NCI-H774 (cell line): Measurements from ENCODE around the gene GALNT3.

Source experiments
- DNase-seq: peaks from one replicate; lab custom pipeline; 2025; lab: John Stamatoyannopoulos, UW

The GALNT3 gene

DNA sequence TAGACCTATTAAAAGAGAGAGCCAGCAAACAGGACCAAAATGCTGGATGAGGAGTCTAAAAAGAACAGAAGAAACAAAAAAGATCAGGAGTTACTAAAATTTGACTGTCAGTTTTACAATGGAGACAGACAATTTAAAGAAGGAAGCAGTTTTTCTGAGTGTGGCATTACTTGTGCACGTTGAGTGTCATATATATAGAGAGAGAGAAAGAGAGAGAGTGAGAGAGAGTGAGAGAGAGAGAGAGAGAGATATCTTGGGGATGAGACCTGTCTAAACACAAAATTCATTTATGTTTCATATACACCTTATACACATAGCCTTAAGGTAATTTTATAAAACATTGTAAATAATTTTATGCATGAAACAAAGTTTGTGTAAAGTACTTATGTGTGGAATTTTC is 2.1 kb upstream of the GALNT3 start:
- DNase-seq, result no peak

DNA sequence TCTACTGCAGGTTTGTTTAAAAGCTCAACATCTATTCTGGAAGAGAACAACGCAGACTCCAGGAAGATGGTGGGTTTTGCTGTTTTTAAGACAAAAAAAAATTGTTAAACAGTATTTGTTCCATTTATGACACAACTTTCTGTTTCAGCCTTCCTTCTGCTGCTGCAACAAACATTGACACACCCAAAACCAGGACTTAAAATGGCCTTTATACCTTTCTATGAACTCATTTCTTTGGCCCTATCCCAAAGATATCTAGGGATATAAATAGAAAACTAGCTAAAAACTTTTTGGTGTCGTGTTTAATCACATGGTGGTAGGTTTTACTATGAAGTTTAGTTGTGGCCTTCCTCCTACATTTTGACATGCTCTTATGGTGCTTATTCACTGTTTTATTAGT is 964 bp upstream of the GALNT3 start:
- no peak for DNase-seq

DNA sequence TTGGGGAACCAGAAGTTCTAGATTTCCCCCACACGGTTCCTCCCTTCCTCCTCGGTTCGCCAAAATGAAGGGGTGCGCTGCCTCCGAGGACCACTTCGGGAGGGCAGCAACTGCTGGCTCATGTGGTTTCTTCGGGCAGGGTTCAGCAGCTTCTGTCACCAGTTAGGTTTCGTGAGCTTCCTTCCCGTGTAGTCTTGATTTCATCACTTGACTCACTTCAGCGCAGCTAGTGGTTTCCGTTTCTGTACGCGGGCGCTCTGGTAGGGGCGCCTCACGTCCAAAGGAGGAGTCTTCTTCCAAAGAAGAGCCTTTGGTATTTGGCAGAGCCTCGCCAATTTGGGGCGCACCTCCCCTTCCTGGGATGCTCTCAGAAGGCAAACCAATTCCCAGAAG is 485 bp upstream of the GALNT3 start:
- peak; percentile 39 for DNase-seq

DNA sequence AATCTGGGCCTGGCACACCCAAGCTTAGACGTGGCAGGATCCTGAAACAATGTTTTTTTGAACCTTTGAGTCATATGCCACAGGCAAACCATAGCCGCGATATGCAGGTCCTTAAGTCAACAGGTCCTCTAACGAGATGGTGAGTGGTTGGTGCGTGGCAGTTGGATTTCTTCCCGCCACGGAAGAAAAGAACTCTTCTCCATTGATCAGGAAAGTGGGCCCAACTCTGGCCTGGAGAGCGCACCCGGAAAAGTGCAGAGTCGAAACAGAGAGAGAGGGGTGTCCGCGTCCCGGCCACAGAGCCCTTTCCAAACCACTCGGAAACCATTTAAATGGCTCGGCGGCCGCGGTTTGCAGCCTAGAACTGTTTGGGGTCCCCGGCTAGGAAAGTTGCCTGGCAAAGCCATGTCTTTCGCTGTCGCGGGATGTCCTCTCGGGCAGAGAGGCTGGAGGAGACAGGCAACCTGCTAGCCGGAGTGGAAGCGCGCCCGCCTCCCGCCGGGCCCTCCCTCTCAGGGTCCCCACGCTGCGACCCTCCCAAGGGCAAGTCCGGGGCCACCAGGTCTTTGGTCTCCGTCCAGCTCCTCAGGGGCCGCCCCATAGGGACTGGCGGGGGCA is 777 bp downstream of the GALNT3 start:
- peak; percentile 13 for DNase-seq

DNA sequence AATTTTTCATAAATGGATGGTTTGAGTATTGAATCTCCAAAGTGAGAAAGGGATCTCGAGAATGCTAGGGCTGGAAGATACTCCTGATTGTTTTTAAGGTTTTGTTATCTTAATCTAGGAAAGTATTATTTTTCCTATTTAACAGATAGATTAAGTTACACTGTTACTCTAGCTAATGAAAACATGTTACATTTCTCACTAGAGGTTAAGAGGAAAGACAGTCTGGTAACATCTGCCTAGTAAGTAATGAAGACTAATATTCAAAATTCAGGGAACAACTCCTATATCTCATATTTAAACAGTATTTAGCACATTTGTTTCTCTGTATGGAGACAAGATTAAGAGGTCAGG is 2.0 kb downstream of the GALNT3 start:
- no peak for DNase-seq

DNA sequence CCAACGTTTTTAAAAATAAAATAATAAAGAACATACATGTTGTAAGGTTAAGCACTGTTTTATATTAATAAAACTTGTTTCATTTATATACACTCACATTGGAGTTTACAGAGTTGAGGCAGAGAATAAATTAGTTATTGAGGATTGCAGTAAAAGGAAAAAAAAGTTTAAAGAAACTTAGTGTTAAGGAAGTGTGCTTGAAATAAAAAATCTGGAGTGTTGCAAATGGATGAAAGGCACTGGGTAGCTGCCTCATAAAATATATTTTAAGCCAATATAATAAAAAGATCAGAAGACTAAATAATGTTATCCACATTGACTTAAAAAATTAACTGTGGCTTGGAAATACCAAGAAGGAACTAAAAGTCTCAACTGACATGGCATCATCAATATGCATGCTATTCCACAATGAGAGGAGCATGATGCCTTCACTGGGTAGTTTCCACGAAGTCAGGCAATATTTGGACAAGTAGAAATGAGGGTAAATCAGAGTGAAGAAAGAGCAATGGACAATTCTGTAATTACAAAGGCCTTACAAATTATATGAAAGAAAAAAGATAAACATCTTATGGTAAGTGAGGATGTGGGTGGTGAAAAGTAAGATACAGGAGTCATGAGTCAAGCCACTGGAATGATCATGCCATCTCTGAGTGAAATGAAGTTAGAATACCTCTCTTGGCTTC is 2.5 kb downstream of the GALNT3 start:
- DNase-seq, result no peak

DNA sequence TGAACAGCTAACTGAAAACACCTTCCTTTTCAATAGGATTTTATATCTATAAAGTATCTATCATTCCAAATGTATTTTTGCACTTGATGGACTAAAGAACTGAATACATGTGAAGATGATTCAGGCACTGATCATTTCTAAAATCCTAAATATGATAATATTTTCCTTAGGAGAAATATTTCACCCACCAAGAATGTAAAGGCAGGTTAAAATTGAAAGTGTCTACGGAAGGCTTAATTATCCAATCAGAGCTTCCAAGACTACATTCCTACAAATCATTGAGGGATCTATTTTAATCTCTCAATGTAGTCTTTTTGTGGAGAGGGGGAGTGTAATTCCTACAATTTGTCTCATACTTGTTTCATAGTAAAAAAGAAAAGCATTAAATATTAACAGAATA is 3.6 kb downstream of the GALNT3 start:
- no peak for DNase-seq

DNA sequence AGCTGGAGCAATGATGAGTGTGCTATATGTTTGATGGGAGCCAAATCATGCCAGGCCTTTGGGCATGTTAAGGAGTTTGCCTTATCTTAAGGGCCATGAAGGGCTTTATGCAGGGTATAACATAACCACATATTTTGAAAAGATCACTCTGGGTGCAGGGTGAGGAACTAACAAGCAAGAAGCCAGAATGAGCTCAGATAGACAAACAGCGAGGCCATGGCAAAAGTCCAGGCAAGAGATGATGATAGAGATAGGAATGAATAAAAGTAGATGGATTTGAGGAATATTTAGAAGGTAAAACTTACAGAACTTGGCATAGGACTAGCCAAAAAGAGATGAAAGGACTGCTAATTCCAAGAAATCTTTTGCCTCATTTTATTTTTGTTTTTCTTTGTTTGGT is 6.7 kb downstream of the GALNT3 start:
- no peak for DNase-seq

DNA sequence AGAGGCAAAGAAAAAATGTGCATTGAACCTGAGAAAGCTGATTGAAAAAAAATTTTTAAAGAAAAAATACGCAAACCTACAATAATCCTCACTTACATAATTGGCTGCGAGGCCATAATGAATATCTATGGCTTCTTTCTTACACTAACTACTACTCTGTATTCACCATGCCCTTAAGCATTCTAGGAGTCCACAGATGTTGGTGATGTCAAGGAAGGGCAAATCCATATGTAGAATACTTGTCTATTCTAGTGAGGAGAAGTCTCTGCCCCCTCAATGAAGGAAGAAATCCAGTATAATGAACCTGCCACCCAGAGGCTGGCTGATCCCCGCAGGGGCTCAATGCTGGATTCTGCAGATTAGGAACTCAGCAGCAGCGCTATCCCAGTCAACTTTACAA is 14.3 kb downstream of the GALNT3 start:
- DNase-seq, result no peak

DNA sequence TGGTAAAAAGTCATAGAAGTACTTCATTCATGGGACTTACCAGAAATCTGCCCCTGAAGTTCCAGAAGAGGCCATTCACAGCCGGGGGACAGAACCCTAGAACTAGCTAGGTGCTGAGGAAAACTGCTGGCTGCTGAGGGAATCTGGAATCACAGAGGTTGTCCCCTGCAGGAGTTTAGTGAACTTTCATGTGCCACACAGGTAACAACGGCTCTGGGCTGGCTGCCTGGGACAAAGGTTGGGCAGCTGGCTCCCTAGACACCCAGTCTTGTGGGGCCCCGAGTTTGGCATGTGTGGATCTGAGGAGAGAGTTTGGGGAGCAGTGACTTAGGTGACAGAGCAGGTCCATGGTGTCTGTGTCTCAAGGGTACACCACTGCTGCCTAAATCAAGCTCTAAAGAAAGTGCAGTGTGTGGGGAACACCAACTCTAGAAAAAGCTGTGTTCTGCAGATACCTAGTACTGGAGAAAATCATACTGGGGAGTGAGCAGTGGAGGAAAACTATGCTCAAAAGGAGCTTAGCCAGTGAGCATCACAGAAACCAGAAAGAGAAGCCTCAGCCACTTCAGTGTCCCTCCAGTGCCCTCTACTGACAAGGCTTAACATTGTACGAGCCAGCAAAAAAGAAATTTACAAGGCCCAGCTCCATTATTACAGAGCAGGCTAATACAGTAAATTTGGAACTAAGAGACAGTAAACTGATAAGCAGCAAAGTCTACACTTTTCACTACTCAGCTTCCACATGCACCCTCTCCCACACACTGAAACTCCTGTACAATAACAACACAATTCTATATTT is 15.2 kb downstream of the GALNT3 start:
- no peak for DNase-seq

DNA sequence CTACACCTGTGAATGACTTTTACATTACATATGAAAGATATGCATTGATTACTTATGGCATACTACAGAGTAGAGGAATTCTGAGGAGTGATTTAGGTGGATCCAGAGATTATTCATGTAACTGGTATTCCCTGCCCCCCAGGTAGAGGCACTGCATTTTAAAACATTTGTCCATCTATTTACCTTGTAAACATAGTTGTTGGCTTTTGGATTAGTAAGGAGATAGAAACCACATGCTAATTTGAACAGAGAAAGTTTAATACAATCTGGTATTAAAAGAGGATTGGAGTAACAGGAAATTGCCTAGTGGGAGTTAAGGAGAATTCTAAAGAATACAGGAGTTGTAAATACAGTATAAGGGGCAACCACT is 15.9 kb downstream of the GALNT3 start:
- DNase-seq, result no peak

DNA sequence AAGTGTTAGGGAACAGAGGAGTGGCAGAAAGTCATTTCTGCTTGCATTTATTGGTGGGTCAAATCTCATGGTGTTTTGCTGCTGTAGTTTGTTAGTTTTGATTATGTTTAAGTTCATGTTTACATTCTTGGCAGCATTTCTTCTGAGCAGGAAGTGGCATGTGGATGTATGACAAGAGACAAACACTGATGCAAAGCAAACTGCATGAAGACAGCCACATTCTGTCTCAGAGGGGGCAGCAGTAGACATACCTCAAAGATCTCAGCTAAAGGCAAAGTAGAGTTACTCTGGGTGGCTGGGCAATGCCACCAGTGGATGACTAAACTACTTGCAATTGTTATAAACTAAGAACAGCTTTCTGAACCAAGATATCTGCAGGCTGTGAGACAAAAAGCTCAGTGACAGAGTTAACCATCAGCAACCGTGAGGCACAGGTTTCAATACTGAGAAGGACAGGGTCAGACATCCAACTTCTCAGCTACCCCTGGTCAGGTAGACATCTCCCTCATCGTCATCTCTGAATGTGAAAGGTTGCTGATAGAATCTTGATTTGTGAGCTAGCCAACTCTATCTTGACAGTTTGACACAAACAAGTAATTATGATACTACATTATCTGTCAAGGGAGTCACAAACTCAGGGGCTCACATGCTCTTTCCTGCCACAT is 16.4 kb downstream of the GALNT3 start:
- no peak for DNase-seq

DNA sequence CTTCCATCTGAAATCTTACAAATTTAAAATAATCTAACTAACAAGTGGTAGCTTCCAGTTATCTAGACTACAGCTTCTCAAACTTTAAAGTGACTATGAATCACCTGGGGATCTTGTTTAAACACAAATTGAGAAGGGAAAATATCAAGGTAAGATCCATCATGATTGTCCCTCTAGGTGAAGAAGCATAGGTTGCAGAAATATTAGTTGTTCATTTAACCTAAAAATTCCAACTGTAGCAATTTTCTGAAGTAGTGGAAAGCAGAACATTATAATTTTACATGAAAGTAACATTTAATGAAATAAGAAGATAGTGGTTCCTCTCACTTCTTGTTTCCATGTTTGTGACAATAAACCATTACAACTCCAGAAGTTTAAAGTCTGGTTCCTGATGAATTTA is 17.3 kb downstream of the GALNT3 start:
- DNase-seq, result no peak

DNA sequence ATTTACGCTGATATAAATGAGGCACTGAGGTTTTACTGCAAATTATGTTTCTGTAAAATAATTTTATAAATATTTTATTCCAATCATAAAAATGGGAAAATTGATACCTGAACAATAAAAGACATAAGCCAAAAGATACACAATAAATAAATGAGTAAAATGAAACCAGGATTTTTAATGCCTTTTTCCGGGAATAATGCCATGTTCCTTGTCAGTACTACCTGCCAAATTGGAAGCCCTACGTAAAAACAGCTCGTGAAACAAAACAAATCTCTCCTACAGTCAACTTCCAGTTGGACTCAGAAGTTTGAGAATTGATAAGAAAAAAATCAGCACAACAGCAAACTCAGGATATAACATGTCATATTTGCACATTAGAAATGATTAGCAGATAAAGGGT is 18.0 kb downstream of the GALNT3 start:
- DNase-seq, result no peak

DNA sequence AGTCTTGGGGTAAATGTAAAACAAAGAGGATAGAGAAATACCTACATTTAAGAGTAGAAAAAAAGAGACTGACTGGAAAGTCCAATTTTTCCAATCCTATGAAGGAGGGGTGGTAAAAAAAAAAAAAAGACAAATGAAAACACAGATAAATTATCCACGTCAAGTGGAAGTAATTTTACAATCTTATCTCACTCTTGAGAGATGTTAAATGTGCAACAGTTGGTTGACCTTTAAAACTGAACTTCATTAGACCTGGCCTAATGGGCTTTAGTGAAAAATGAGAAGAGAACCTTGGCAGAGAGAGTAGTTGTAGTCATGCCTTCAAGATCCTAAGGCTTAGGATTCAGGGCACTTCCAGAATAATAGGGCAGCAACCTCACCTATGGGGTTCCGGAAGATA is 20.4 kb downstream of the GALNT3 start:
- no peak for DNase-seq

DNA sequence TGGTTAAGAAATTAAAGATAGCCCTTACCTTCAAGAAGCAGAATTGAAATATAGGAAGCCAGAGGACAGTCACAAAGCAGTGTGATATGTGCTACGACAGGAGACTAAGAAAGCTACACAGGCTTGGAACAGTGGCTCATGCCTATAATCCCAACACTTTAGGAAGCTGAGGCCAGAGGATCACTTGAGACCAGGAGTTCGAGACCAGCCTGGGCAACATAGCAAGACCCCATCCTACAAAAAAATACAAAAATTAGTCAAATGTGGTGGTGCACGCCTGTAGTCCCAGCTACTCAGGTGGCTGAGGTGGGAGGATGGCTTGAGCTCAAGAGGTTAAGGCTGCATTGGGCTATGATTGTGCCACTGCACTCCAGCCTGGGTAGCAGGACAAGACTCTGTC is 21.9 kb downstream of the GALNT3 start:
- no peak for DNase-seq

DNA sequence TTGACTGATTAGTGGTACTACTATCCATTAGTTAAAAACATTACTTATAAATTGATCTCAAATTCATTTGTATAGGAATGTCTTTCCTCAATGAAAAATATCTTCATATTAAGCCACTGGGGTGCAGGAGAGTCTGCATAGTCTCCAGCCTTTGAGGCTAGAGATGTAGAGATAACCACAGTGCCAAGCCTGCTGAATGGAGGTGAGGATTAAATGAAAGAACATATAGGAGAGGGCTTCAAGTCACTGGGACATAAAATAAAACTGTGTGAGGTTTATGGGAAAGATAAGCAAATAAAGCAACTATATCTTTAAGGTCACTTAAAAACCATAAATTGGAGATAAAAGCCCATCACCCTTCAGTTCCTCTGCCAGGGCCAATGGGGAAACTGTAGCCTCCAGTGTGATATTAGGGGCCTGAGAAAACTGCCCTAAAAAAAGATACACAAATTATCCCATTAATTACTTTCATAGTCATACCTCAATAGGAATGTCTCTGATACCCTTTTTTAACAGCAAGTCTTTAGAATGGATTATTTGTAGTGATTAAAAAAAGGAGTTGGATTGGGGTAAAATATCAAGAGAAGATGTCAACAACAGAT is 27.6 kb downstream of the GALNT3 start:
- DNase-seq, result no peak

DNA sequence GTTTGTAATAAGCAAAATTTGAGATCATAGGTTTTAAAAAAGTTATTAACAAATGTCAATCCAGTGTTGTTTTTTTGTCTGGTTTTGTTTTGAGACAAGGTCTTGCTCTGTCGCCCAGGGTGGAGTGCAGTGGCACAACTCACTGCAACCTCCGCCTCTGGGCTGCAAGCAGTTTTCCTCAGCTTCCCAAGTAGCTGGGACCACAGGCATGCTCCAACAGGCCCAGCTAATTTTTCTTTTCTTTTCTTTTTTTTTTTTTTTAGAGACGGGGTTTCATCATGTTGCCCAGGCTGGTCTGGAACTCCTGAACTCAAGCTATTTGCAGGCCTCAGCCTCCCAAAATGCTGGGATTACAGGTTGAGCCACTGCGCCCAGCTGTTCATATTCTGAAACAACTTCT is 31.3 kb downstream of the GALNT3 start:
- no peak for DNase-seq

DNA sequence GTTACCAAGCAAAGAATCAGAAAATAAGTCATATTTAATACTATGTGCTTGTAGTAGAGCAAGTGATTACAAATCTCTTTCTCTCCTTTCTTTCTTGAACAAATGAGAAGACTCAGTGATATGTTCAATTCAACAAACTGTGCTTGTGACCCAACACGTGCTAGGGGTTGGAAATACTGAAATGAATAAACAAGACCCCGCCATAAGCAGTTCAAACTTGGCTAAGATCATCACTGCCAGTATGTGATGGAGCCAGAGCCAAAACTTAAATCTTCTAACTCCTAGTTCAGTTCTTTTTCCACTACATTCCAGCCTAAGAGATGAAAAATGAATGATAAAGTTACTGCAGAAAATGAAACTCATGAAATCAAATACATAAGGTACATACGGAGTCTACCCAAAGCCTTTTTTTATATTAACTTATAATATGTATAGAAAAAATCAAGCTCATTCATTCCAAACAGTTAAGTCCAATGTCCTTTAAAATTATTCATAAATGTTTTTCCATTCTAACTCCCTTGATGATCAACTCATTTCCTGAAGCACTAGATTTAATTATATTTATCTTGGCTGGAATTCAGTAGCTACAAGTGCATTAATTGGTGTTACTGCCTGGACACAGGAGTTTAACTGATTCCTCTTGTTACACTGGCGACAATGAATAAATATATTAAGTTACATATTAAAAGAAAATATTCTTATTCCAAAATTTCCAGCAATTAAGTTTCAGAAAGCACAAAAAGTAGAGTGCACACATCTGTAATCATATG is 36.0 kb downstream of the GALNT3 start:
- DNase-seq, result peak; percentile 74

DNA sequence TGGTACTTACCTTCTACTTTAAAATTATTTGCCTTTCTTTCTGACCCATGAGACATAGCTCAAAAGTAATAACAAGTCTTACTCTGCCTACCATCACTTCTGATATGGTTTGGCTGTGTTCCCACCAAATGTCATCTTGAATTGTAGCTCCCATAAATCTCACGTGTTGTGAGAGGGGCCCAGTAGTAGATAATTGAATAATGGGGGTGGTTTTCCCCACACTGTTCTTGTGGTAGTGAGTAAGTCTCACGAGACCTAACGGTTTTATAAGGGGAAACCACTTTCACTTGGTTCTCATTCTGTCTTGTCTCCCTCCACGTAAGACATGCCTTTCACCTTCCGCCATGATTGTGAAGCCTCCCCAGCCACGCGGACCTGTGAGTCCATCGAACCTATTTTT is 47.5 kb downstream of the GALNT3 start:
- DNase-seq, result no peak

DNA sequence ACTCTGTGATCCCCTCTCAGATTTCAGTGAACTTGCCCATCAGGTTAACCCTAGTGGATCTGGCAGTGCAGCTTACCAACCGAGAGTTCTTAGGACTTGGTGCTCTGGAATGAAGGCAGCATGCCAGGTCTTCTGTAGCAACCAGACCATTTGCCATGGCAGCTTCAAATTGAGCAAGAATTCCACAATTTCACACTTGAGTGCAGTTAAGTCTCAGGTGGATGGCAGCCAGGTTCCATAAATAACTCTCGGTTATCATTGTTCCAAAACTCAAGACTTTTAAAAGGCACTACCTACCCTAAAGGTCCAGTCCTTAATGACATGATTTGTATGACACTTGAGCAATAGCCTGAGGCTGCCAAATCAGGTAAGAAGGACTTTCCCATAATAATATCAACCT is 48.1 kb downstream of the GALNT3 start:
- no peak for DNase-seq

DNA sequence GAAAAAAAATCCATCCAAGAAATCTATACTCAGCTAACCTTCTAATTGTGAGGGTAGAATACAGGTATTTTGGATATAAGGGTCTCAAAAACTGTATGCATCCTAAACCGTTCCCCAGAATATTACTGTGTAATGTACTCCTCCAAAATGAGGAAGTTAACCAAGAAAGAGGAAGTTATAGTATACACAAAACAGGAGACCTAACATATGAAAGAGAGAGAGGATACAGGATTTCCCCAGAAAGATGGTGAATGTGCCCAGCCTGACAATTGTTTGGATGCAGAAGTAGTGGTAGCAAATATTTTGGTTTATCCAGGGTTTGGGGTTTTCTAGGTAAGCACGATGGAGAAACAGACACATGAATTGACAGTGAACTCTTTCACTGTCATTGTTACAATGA is 50.6 kb downstream of the GALNT3 start:
- DNase-seq, result no peak
